Renal cortical epithelial cell (primary cell): Measurements from ENCODE around the gene SMIM9. TPM values are rescaled to one million over a fixed set of nuclear protein-coding genes. Genes with fewer than 3 reads are reported as not detected.
A peak's percentile ranks its signal among the peaks of the same experiment; 100 is the strongest.

Source experiments
- DNase-seq: peaks from one replicate; pipeline ENCODE4 v3.0.0-alpha.2; 2011; ENCODE audit warnings: low read depth
- total RNA-seq: library from RNA; depleted of rRNA; stranded (reverse); fragments of >200 nt; gene quantifications from 2 replicates; pipeline ENCODE4 v1.2.3, GENCODE V29; 2014

SMIM9 gene
- total RNA-seq, 1 donor from 2014 or later = not detected

GRCh38 chrX:154815274-154815818, 19.1 kb downstream of the SMIM9 start:
- DNase-seq = no peak

DNA sequence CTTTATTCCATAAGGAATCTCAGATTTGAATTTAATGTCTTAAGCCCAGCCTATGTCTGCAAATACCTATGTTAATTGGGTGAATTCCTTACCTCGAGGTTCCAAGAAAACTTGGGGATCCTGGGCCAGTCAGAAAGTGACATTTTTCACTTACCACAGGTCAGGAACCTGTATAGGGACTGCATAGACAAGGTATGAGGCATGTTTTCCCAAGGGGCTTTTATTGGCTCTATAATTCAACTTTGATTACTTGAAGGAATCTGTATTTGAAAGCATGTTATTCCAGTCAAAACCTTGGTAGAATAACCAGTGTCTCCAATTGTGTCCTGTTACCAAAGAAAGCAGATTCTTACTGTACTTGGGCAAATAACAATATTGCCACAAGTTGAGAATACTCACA, 20.7 kb downstream of the SMIM9 start:
- no peak for DNase-seq

- no peak for DNase-seq
These were observed 21.9 kb downstream of the SMIM9 start for GRCh38 chrX:154812341-154813101.

DNA sequence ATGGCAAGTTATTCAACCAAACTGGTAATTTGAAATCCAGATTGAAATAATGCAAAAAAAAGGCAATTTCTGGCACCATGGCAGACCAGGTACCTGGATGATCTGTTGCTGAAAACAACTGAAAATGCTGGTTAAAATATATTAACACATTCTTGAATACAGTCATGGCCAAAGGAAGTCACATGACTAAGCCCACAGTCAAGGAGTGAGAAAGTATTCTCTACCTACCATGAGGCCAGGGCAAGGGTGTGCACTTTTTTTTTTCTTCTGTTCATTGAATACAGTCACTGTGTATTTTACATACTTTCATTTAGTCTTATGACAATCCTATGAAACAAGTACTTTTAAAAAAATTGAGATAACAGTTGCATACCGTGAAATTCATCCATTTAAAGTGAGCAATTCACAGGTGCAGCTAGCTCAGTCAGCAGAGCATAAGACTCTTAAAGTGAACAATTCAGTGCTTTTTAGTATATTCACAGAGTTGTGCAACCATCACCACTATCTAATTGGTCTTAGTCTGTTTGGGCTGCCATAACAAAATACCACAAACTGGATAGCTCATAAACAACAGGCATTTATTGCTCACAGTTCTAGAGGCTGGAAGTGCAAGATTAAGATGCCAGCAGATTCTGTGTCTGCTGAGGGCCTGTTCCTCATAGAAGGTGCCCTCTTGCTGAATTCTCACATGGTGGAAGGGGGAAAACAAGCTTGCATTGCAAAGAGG, 24.4 kb downstream of the SMIM9 start:
- DNase-seq = no peak

GRCh38 chrX:154806837-154807501, 27.5 kb downstream of the SMIM9 start:
- DNase-seq = no peak

DNA sequence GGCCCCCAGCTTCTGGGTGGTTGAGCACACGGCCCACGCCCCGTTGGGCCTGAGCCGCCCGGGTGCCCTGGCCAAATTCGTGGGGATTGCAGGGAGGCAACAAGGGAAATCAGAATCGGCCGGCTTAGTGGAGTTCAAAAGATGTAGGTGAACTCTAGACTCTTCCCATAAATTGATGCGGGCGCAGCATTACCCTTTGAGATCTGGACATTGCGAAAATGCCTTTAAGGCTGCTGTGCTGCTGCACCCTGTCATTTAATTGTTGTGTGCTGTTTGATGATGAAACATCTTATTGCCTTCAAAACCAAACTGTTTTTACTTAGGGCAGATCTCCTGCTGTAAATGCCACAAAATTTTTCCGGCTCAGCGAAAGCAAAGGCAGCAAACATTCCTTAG, 28.8 kb downstream of the SMIM9 start:
- peak; percentile 47 for DNase-seq

- peak; percentile 40 for DNase-seq
These were observed 29.3 kb downstream of the SMIM9 start, which contains the start of gene MPP1 for GRCh38 chrX:154804957-154805695. Gene MPP1, minus strand, starts transcription at chrX:154805485. Its CDS starts 112 bp downstream, at chrX:154805373.

- no peak for DNase-seq
These were observed 30.1 kb downstream of the SMIM9 start for GRCh38 chrX:154804261-154804956.

DNA sequence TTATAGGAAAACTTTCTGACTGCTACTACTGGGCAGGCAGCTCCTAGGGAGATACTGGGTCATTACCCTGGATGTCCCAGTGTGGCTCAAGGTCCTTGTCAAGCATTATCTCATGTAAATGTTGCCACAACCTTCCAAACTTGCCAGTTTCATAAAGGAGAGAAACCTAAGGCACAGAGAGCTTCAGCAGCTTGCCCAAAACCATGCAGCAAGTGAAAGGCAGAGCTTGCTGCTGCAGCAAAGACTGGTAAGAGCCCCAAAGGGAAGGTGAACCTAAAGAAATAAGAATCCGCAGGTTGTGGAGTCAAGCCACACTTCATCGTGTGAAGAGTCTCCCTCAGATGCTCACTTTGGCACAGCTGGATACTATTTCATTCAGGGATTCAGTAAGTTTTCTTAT, 31.5 kb downstream of the SMIM9 start:
- no peak for DNase-seq

DNA sequence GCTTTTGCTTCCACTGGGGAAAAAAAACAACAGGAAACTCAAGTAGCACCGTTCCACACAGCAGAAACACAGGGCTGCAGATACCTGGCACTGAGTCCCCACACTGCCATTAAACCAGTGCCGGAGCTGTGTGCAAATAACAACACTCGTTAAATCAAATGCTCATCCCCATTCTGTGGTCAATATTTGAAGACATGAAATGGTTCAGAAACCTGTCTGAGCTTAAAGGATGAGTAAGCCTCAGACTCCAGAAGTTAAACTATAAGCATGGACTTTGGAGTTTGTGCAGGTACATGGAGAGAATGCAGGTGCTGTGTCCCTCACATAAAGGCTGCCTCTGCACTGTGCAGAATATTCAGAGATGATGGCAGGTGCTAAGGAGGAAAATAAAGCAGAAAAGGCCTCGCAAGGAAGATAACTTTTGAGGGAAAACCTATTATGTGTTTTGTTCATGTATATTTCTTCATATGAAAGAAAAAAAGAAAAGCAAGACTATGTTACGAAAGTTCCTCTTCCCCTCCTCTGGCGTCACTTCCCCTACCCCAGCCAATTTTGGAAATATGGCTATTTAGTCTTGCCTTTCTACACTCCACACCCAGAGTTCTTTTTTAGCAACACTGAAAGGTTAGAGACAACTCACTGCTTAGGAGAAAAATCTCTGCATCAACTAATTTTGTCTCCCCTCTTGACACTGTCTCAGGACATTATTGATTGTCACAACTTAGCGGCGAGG, 33.8 kb downstream of the SMIM9 start:
- DNase-seq = no peak

GRCh38 chrX:154799556-154800348, 34.7 kb downstream of the SMIM9 start:
- DNase-seq = no peak

GRCh38 chrX:154797006-154797405, 37.5 kb downstream of the SMIM9 start:
- no peak for DNase-seq

- no peak for DNase-seq
These were observed 39.4 kb downstream of the SMIM9 start for GRCh38 chrX:154795016-154795415.

DNA sequence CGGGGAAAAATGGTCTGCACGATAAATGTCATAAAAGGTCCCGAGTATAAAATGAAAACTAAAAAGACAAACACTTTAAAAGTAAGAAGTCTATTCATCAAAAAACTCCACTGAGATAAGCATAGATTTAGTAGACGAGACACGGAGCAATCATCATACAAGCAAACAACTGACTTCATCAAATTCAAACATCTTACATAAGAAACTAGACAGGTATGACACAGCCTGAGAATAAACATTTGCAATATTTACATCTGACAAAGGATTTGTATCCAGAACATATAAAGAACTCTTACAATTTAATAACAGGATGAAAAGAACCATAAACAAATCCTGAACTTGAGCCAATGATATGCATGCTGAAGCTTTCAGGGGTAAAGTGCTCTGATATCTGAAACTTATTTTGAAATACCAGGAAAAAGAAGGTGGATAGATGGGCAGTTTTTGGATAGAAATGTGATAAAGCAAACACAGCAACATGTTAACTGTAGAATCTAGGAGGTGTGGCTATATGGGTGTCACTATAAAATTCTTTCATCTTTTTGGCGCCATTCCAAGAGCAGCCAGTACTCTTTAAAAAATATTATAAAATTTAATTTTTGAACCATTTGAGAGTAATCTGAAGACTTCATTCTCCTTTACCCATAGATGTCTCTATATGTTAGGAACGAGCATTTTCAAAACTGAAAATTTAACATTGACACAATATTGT, 41.2 kb downstream of the SMIM9 start:
- DNase-seq = no peak

- DNase-seq = no peak
These were observed 42.5 kb downstream of the SMIM9 start for GRCh38 chrX:154791939-154792338.

DNA sequence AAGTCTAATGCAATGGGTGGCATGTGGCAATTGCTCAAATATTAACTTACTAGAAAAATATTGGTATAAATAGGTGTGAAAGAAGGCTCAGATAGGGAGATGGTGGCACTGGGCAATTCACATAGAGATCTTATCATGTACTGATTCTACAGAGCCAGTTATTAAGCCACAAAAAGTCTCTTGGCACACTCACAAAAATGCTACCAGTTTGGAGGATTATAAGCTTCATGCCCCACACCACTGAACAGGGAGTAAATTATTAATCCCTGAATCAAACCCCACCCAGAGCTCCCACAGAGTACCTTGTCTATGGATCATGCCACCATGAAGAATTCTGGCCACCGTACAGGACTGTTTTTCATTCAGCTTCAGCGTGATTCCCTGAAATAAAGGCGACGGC, 43.0 kb downstream of the SMIM9 start:
- peak; percentile 68 for DNase-seq

GRCh38 chrX:154785716-154786115, 48.7 kb downstream of the SMIM9 start:
- DNase-seq = no peak

DNA sequence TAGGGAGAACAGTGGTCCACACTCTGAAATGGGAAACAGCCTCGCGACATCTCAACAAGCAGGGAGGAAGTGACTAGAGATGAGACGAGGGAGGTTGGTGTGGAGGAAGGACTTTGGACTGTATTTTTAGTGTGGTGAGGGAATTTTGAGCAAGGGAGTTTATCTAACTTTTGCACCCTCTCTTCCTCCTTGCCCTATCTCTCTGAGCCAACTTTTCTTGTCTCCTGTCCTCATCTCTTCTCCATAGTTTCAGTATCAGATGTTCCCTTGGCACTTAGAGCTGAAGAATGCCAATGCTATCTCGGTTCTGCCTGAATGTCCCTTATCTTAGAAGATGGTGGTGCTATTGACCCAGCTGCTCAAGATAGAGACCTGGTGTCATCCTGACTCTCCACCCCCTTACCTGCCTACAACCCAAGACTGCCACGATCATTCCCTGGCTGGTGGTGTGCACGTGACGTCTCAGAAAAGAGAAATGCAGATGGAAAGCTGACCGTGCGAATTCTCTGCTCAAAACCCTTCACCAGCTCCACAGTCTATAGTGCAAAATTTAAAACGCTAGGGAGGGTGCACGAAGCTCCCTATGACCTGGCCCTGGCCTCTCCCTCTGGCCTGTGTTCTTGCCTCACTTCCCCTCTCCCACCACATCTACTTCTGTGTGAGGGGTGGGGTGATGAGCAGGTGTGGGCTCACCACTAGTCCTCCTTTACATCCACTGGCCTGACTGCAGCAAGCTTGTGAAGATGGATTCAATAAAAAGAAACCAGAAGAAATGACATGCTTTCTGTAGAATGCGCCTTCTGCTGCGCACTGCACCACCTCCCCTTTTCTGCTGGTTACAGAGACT, 50.1 kb downstream of the SMIM9 start:
- DNase-seq = no peak
